ENCODE results near the gene SH3PXD2A. TPM values are rescaled to one million over a fixed set of nuclear protein-coding genes. Genes with fewer than 3 reads are reported as not detected.
A peak's percentile ranks its signal among the peaks of the same experiment; 100 is the strongest.

SH3PXD2A gene
- total and polyA plus RNA-seq, 12 donors: 6.9 to 44.9 (median 34.4) TPM

DNA sequence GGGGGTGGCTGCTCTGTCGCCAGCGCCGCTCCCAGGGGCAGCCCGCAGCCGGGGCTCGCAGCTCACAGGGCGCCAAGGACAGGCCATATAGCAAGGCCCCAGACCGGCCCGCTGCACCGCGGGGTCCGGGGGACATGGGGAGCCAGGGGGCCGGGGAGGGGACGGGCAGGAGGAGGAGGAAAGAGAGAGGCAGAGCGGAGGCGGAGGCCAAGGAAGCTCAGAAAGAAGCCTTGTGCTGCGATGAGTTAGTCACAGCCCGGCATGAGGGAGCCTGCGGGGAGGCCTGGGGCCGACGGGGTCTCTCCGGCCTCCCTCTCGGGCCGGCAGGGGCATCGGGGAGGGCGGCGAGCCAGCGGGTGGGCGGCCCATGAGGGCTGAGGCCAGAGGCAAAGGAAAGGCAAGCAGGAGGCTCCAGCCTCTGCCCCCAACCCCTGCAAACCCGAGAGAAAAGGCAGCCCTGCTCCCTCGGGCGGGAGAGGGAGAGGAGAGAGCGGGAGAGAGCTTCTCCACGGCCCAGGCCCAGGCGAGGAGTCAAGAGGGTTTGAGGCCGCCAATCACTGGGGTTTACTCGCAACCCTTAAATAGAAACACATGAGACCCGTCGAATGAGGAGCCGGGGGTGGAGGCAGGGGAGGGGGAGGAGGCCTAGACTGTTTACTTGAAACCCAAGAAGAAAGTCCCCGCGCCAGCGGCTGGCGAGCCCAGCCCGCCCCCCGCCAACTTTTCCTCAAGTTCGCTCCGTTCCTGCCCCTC is 194.0 kb downstream of the SH3PXD2A start:
- Histone ChIP-seq H3K4me1 (peaks cover 9 to 69% (median 57%) of the 10 kb centered on the region in 9 donors), H3K4me3 (peak overlapping the region; percentile 8 to 81 (median 65)), H3K27ac (peak overlapping the region; percentile 76 to 95 (median 90)), H3K9me3 (peaks cover 0 to 11% (median 0%) of the 10 kb centered on the region in 11 donors), H3K36me3 (peaks cover 0 to 35% (median 8%) of the 10 kb centered on the region in 9 donors), H3K27me3 (no peaks in the 10 kb centered on the region)
- intact Hi-C loops (cut with DNase I): loop anchor here in 1 of 10 donors (10.0 kb wide), 1 partner anchor 47 kb away; no protein-coding TSS in a partner anchor
- peak in 1 of 9 donors; percentile 16 for TF ChIP-seq CTCF (IDR thresholded peaks at IDR 0.05)
- ATAC-seq (peak; percentile 65 to 79 (median 76)), DNase-seq (peak; percentile 80 to 87)
- 29 to 37% methylated on average over 44 to 48 of the region's 48 CpGs for WGBS, 2 donors

- peak in 1 of 2 donors; percentile 47 for DNase-seq
- no peaks in the 10 kb centered on the region for H3K27me3 ChIP-seq
- WGBS, 2 donors: 22 to 29% methylated on average over 39 to 42 of the region's 42 CpGs
- peaks cover 9 to 61% (median 52%) of the 10 kb centered on the region in 9 donors for H3K4me1 ChIP-seq
- peaks cover 0 to 11% (median 0%) of the 10 kb centered on the region in 11 donors for H3K9me3 ChIP-seq
- H3K27ac ChIP-seq: peak overlapping the region; percentile 76 to 95 (median 90)
- peak; percentile 1 to 37 (median 24) for ATAC-seq
- H3K36me3 ChIP-seq: peaks cover 0 to 41% (median 8%) of the 10 kb centered on the region in 9 donors
- TF ChIP-seq CTCF (IDR thresholded peaks at IDR 0.05): peak in 4 of 9 donors; percentile 9 to 32 (median 20)
- intact Hi-C loops (cut with DNase I): loop anchor here in 1 of 10 donors (10.0 kb wide), 1 partner anchor 46 kb away; no protein-coding TSS in a partner anchor
- peak overlapping the region; percentile 8 to 81 (median 65) for H3K4me3 ChIP-seq
Observed at GRCh38 chr10:103660364-103661197, 194.8 kb downstream of the SH3PXD2A start.

- TF ChIP-seq CTCF (IDR thresholded peaks at IDR 0.05): no peak
- 24 to 38% methylated on average over 11 of the region's 11 CpGs for WGBS, 2 donors
- Histone ChIP-seq H3K27me3 (no peaks in the 10 kb centered on the region), H3K9me3 (peaks cover 0 to 11% (median 0%) of the 10 kb centered on the region in 11 donors), H3K4me3 (peak overlapping the region; percentile 8 to 81 (median 65)), H3K4me1 (peaks cover 9 to 59% (median 47%) of the 10 kb centered on the region in 9 donors), H3K36me3 (peaks cover 0 to 46% (median 8%) of the 10 kb centered on the region in 9 donors), H3K27ac (peak overlapping the region; percentile 76 to 95 (median 90))
- peak; percentile 76 to 88 (median 84) for ATAC-seq
- peak; percentile 49 to 81 for DNase-seq
- intact Hi-C loops (cut with DNase I): loop anchor here in 1 of 10 donors (10.0 kb wide), 1 partner anchor 45 kb away; no protein-coding TSS in a partner anchor
Observed at GRCh38 chr10:103659674-103660363, 195.6 kb downstream of the SH3PXD2A start.

All from heart right ventricle (tissue), 16 donors.